Stomach smooth muscle (tissue), 2 donors: Measurements from ENCODE around the gene PEX26.
"Not testable (repeated sequence)": the region's sequence is repeated elsewhere in the genome, so short reads cannot be mapped to it uniquely, and the experiment has no call there.

ENCODE experiments used
- H3K27ac ChIP-seq: one replicate; pipeline ENCODE4 v1.7.0; 2013; ENCODE audit warnings: mild to moderate bottlenecking, low read length, inconsistent platforms
- H3K27me3 ChIP-seq, 2 donors: one replicate each; pipeline ENCODE4 v1.7.0; 2013; ENCODE audit warnings: low read length in 2 of 2; ENCODE audit not compliant: insufficient read depth in 2 of 2, control insufficient read depth in 1 of 2
- H3K36me3 ChIP-seq, 2 donors: one replicate each; pipeline ENCODE4 v1.7.0; 2013; ENCODE audit warnings: low read length in 2 of 2; ENCODE audit not compliant: control insufficient read depth in 2 of 2, insufficient read depth in 2 of 2
- H3K4me1 ChIP-seq: one replicate; pipeline ENCODE4 v1.7.0; 2013; ENCODE audit warnings: low read length; ENCODE audit not compliant: control insufficient read depth, insufficient read depth
- H3K4me3 ChIP-seq, 2 donors: one replicate each; pipeline ENCODE4 v1.7.0; 2013; ENCODE audit warnings: low read length in 2 of 2
- H3K9ac ChIP-seq, 2 donors: one replicate each; pipeline ENCODE4 v1.7.0; 2013; ENCODE audit warnings: low read length in 2 of 2, mild to moderate bottlenecking in 1 of 2
- H3K9me3 ChIP-seq, 2 donors: one replicate each; pipeline ENCODE4 v1.7.0; 2013; ENCODE audit warnings: low read length in 2 of 2; ENCODE audit not compliant: control insufficient read depth in 2 of 2
- donor health status: healthy.
- donor health status: Pancreatic carcinoma.

PEX26 gene

GRCh38 chr22:18120857-18121256 lies 43.1 kb downstream of the PEX26 start:
- Histone ChIP-seq H3K4me1 (no peaks in the 10 kb centered on the region), H3K27ac (no peak overlapping the region), H3K4me3 (no peak overlapping the region), H3K9ac (no peak overlapping the region), H3K27me3 (no peaks in the 10 kb centered on the region), H3K9me3 (no peaks in the 10 kb centered on the region), H3K36me3 (peaks cover 0 to 2% of the 10 kb centered on the region in 2 donors)

DNA sequence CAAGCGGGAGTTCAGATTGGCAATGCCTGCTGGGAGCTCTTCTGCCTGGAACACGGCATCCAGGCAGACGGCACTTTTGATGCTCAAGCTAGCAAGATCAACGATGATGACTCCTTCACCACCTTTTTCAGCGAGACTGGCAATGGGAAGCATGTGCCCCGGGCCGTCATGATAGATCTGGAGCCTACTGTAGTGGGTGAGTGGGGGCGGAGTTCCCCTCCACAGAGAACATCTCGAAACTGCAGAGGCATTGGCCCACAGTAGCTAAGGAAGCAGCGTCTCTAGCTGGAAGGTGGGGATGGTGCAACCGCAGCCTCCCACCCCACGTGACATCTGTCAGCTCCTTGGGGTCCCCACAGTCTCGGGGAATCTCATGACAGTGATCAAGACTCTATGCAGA lies 43.7 kb downstream of the PEX26 start:
- H3K27me3 ChIP-seq: no peaks in the 10 kb centered on the region
- no peaks in the 10 kb centered on the region for H3K4me1 ChIP-seq
- no peak overlapping the region for H3K9ac ChIP-seq
- no peak overlapping the region for H3K27ac ChIP-seq
- H3K36me3 ChIP-seq: peaks cover 2 to 3% of the 10 kb centered on the region in 2 donors
- no peak overlapping the region for H3K4me3 ChIP-seq
- H3K9me3 ChIP-seq: no peaks in the 10 kb centered on the region

- no peak overlapping the region for H3K4me3 ChIP-seq
- H3K9me3 ChIP-seq: no peaks in the 10 kb centered on the region
- H3K27ac ChIP-seq: no peak overlapping the region
- H3K4me1 ChIP-seq: no peaks in the 10 kb centered on the region
- no peak overlapping the region for H3K9ac ChIP-seq
- H3K27me3 ChIP-seq: no peaks in the 10 kb centered on the region
- peaks cover 5 to 7% of the 10 kb centered on the region in 2 donors for H3K36me3 ChIP-seq
Observed at GRCh38 chr22:18121954-18122554, 44.3 kb downstream of the PEX26 start.

- H3K4me1 ChIP-seq, H3K9me3 ChIP-seq, H3K9ac ChIP-seq, H3K4me3 ChIP-seq, H3K27ac ChIP-seq, H3K27me3 ChIP-seq, H3K36me3 ChIP-seq: not testable (repeated sequence)
Observed at GRCh38 chr22:18123476-18124025, 45.8 kb downstream of the PEX26 start.

DNA sequence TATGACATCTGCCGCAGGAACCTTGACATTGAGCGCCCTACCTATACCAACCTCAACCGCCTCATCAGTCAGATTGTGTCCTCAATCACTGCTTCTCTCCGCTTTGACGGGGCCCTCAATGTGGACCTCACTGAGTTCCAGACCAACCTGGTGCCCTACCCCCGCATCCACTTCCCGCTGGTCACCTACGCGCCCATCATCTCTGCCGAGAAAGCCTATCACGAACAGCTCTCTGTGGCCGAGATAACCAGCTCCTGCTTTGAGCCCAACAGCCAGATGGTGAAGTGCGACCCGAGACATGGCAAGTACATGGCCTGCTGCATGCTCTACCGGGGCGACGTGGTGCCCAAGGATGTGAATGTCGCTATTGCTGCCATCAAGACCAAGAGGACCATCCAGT lies 48.8 kb downstream of the PEX26 start:
- Histone ChIP-seq H3K9ac (no peak overlapping the region), H3K36me3 (peaks cover 5 to 9% of the 10 kb centered on the region in 2 donors), H3K27ac (no peak overlapping the region), H3K9me3 (no peaks in the 10 kb centered on the region), H3K4me1 (no peaks in the 10 kb centered on the region), H3K4me3 (no peak overlapping the region), H3K27me3 (no peaks in the 10 kb centered on the region)

GRCh38 chr22:18130018-18130417 lies 52.2 kb downstream of the PEX26 start:
- H3K4me1 ChIP-seq: no peaks in the 10 kb centered on the region
- H3K9ac ChIP-seq: no peak overlapping the region
- H3K4me3 ChIP-seq: no peak overlapping the region
- no peak overlapping the region for H3K27ac ChIP-seq
- H3K36me3 ChIP-seq: peaks cover 5 to 9% of the 10 kb centered on the region in 2 donors
- H3K27me3 ChIP-seq: no peaks in the 10 kb centered on the region
- no peaks in the 10 kb centered on the region for H3K9me3 ChIP-seq

DNA sequence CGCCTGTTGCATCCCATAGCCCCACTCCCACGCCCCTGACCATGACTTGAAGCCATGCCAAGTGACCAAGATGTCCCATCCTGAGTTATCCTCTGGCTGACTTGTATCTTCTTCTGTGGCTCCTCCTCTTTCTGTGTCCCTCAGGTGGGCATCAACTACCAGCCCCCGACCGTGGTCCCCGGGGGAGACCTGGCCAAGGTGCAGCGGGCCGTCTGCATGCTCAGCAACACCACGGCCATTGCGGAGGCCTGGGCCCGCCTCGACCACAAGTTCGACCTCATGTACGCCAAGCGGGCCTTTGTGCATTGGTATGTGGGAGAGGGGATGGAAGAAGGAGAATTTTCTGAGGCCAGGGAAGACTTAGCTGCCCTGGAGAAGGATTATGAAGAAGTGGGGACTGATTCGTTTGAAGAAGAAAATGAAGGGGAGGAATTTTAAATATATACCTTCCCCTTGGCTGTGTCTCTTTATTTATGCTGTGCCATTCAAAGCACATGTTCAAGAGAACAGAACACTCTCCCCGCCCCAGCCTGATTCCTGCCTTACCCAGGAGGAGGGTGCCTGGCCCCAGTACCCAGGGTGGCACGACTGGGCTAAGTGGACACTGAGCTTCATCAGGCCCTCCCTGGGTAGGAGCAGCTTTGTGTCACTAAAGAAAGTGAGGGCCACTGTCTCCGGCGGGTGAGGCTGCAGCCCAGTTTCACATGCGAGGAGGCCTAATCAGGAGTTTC lies 53.1 kb downstream of the PEX26 start:
- Histone ChIP-seq H3K4me3 (no peak overlapping the region), H3K9me3 (no peaks in the 10 kb centered on the region), H3K4me1 (no peaks in the 10 kb centered on the region), H3K27me3 (no peaks in the 10 kb centered on the region), H3K9ac (no peak overlapping the region), H3K36me3 (peaks cover 5 to 9% of the 10 kb centered on the region in 2 donors), H3K27ac (no peak overlapping the region)

GRCh38 chr22:18133452-18133851 lies 55.7 kb downstream of the PEX26 start:
- Histone ChIP-seq H3K4me1 (no peaks in the 10 kb centered on the region), H3K9me3 (no peaks in the 10 kb centered on the region), H3K27me3 (no peaks in the 10 kb centered on the region), H3K9ac (no peak overlapping the region), H3K4me3 (no peak overlapping the region), H3K36me3 (peaks cover 0 to 2% of the 10 kb centered on the region in 2 donors), H3K27ac (no peak overlapping the region)

DNA sequence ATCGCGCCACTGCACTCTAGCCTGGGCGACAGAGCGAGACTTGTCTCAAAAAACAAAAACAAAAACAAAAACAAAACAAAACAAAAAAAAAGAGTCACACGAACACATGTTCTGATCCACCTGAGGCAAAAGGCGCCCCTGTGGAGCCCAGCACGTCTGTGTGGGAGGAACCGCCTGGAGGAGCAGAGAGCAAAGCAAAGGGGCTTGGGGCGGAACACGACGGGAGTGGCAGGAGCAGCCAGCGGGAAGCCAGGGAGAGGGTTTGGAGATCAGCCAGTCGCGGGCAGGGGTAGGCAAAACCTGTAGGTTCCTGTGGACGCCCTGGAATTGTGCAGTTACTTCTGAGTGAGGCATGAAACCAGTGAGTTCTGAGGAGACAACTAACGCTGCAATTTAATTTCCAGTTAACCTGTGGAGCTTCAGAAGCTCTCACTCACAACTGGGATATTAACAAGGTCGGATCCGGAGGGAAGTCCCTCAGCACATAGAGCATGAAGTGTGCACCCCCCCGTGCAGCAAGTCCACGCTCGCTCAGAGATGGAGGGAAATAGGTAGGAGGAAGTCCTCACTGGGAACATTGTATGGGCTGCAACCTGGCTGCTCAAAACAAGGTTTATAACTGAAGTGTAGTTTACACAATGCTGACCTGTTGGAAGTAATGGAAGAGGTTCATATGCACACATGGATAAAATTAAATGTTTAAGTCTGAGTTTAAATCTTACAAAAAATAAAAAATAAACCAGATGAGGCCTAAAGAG lies 59.0 kb downstream of the PEX26 start:
- Histone ChIP-seq H3K4me1 (no peaks in the 10 kb centered on the region), H3K36me3 (no peaks in the 10 kb centered on the region), H3K9ac (no peak overlapping the region), H3K27me3 (no peaks in the 10 kb centered on the region), H3K4me3 (no peak overlapping the region), H3K27ac (no peak overlapping the region), H3K9me3 (no peaks in the 10 kb centered on the region)

DNA sequence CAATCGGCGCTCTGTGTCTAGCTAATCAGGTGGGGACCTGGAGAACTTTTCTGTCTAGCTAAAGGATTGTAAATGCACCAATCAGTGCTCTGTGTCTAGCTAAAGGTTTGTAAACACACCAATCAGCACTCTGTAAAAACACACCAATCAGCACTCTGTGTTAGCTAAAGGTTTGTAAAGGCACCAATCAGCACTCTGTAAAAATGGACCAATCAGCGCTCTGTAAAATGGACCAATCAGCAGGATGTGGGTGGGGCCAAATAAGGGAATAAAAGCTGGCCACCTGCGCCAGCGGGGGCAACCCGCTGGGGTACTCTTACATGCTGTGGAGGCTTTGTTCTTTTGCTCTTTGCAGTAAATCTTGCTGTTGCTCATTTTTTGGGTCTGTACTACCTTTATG lies 63.2 kb downstream of the PEX26 start:
- not testable (repeated sequence) for H3K9me3 ChIP-seq, H3K4me3 ChIP-seq, H3K36me3 ChIP-seq, H3K27me3 ChIP-seq, H3K27ac ChIP-seq, H3K4me1 ChIP-seq, H3K9ac ChIP-seq
